ENCODE results near the gene CFAP74. TPM values are rescaled to one million over a fixed set of nuclear protein-coding genes. Genes with fewer than 3 reads are reported as not detected.
A peak's percentile ranks its signal among the peaks of the same experiment; 100 is the strongest.

The CFAP74 gene
- total and polyA plus RNA-seq, 8 donors, result 0.23 to 4.7 (median 2.8) TPM

GRCh38 chr1:1911350-1912041 lies 92.1 kb downstream of the CFAP74 start:
- Histone ChIP-seq H3K27ac (no peak overlapping the region), H3K36me3 (no peaks in the 10 kb centered on the region), H3K4me3 (no peak overlapping the region), H3K4me1 (peaks cover 5 to 19% of the 10 kb centered on the region in 2 donors), H3K9me3 (no peaks in the 10 kb centered on the region), H3K27me3 (no peaks in the 10 kb centered on the region)
- TF ChIP-seq CTCF (IDR thresholded peaks at IDR 0.05), result no peak
- intact Hi-C loops (cut with DNase I), result no loop called here
- DNase-seq (peak in 1 of 4 donors; percentile 45), ATAC-seq (no peak)

GRCh38 chr1:1910651-1911331 lies 92.8 kb downstream of the CFAP74 start:
- no peak for TF ChIP-seq CTCF (IDR thresholded peaks at IDR 0.05)
- intact Hi-C loops (cut with DNase I), result no loop called here
- Histone ChIP-seq H3K4me1 (peaks cover 5 to 24% of the 10 kb centered on the region in 2 donors), H3K36me3 (no peaks in the 10 kb centered on the region), H3K9me3 (no peaks in the 10 kb centered on the region), H3K27ac (no peak overlapping the region), H3K27me3 (no peaks in the 10 kb centered on the region), H3K4me3 (no peak overlapping the region)
- ATAC-seq, result no peak
- DNase-seq, result peak in 1 of 4 donors; percentile 64

GRCh38 chr1:1910033-1910465 lies 93.5 kb downstream of the CFAP74 start:
- H3K27ac ChIP-seq, result peak overlapping the region in 1 of 2 donors; percentile 87
- H3K36me3 ChIP-seq, result no peaks in the 10 kb centered on the region
- no peaks in the 10 kb centered on the region for H3K9me3 ChIP-seq
- peak overlapping the region; percentile 34 to 65 for H3K4me3 ChIP-seq
- DNase-seq (no peak), ATAC-seq (no peak)
- peaks cover 5 to 25% of the 10 kb centered on the region in 2 donors for H3K4me1 ChIP-seq
- intact Hi-C loops (cut with DNase I), result no loop called here
- no peak for TF ChIP-seq CTCF (IDR thresholded peaks at IDR 0.05)
- no peaks in the 10 kb centered on the region for H3K27me3 ChIP-seq

GRCh38 chr1:1908506-1908791 lies 95.1 kb downstream of the CFAP74 start:
- ATAC-seq (peak; percentile 4), DNase-seq (no peak)
- Histone ChIP-seq H3K27ac (peak overlapping the region; percentile 86 to 87), H3K4me3 (peak overlapping the region; percentile 65), H3K9me3 (no peaks in the 10 kb centered on the region), H3K4me1 (peaks cover 5 to 25% of the 10 kb centered on the region in 2 donors), H3K36me3 (no peaks in the 10 kb centered on the region), H3K27me3 (no peaks in the 10 kb centered on the region)
- intact Hi-C loops (cut with DNase I), result loop anchor here in 1 of 2 donors (10.0 kb wide), 1 partner anchor 144 kb away; no protein-coding TSS in a partner anchor
- no peak for TF ChIP-seq CTCF (IDR thresholded peaks at IDR 0.05)

GRCh38 chr1:1907098-1907736 lies 96.4 kb downstream of the CFAP74 start:
- H3K36me3 ChIP-seq, result no peaks in the 10 kb centered on the region
- no peak for TF ChIP-seq CTCF (IDR thresholded peaks at IDR 0.05)
- no peak for ATAC-seq
- no peaks in the 10 kb centered on the region for H3K9me3 ChIP-seq
- H3K27ac ChIP-seq, result no peak overlapping the region
- H3K4me1 ChIP-seq, result peaks cover 5 to 25% of the 10 kb centered on the region in 2 donors
- no peak overlapping the region for H3K4me3 ChIP-seq
- intact Hi-C loops (cut with DNase I), result loop anchor here in 1 of 2 donors (10.0 kb wide), 1 partner anchor 142 kb away; no protein-coding TSS in a partner anchor
- H3K27me3 ChIP-seq, result no peaks in the 10 kb centered on the region
- DNase-seq, result no peak
